SK-N-SH treated with all-trans-retinoic acid at 6 μM for 48 hours (cell line): Measurements from ENCODE around the gene C8G.

Experiments
- ATAC-seq: fragments of 200-7000 bp; cut with Tn5 transposase; 3 replicates; pipeline ENCODE4 v1.9.1; 2020; ENCODE audit warnings: mild to moderate bottlenecking, moderate library complexity
- BACH2 ChIP-seq: fragments of 250-450 bp; sonication (Bioruptor Pico); IDR thresholded peaks from 2 replicates; pipeline ENCODE4 v1.9.0; 2021; ENCODE audit warnings: mild to moderate bottlenecking, borderline replicate concordance
- CREB5 ChIP-seq: fragments of 250-450 bp; sonication (Bioruptor Pico); IDR thresholded peaks from 2 replicates; pipeline ENCODE4 v1.5.1; 2020; ENCODE audit warnings: low read depth, mild to moderate bottlenecking, moderate library complexity
- CSDC2 ChIP-seq: fragments of 250-450 bp; sonication (Bioruptor Pico); IDR thresholded peaks from 2 replicates; pipeline ENCODE4 v1.5.0; 2020; ENCODE audit warnings: mild to moderate bottlenecking, moderate library complexity
- ESRRG ChIP-seq: fragments of 250-450 bp; sonication (Bioruptor Pico); IDR thresholded peaks from 2 replicates; pipeline ENCODE4 v1.6.1; 2021; ENCODE audit warnings: mild to moderate bottlenecking
- GLIS3 ChIP-seq: fragments of 250-450 bp; sonication (Bioruptor Pico); IDR thresholded peaks from 2 replicates; pipeline ENCODE4 v1.5.0; 2020; ENCODE audit warnings: mild to moderate bottlenecking, moderate library complexity
- OSR1 ChIP-seq: fragments of 250-450 bp; sonication (Bioruptor Pico); IDR thresholded peaks from 2 replicates; pipeline ENCODE4 v1.8.0; 2022; ENCODE audit warnings: moderate library complexity, mild to moderate bottlenecking, inconsistent platforms
- PPARA ChIP-seq: fragments of 250-450 bp; sonication (Bioruptor Pico); IDR thresholded peaks from 2 replicates; pipeline ENCODE4 v1.5.0; 2020; ENCODE audit warnings: mild to moderate bottlenecking, borderline replicate concordance
- RARB ChIP-seq: fragments of 250-450 bp; sonication (Bioruptor Pico); IDR thresholded peaks from 2 replicates; pipeline ENCODE4 v1.8.0; 2021; ENCODE audit warnings: mild to moderate bottlenecking, moderate library complexity
- TCF4 ChIP-seq: fragments of 250-450 bp; sonication (Bioruptor Pico); IDR thresholded peaks from 2 replicates; pipeline ENCODE4 v1.8.0; 2021; ENCODE audit warnings: mild to moderate bottlenecking, moderate library complexity, borderline replicate concordance
- TOX ChIP-seq: fragments of 250-450 bp; sonication (Bioruptor Pico); IDR thresholded peaks from 2 replicates; pipeline ENCODE4 v1.8.0; 2021; ENCODE audit warnings: mild to moderate bottlenecking, moderate library complexity, borderline replicate concordance
- ZC3H10 ChIP-seq: fragments of 250-450 bp; sonication (Bioruptor Pico); IDR thresholded peaks from 2 replicates; pipeline ENCODE4 v1.5.1; 2021; ENCODE audit warnings: mild to moderate bottlenecking, moderate library complexity
- ZFP3 ChIP-seq: fragments of 250-450 bp; sonication (Bioruptor Pico); IDR thresholded peaks from 2 replicates; pipeline ENCODE4 v1.5.0; 2020; ENCODE audit warnings: mild to moderate bottlenecking, moderate library complexity
- ZFP30 ChIP-seq: fragments of 450-650 bp; formaldehyde crosslinking; IDR thresholded peaks from 2 replicates; pipeline ENCODE4 v1.5.0; 2022; ENCODE audit warnings: mild to moderate bottlenecking, moderate library complexity
- ZNF565 ChIP-seq: fragments of 450-650 bp; formaldehyde crosslinking; conservative IDR thresholded peaks from 2 replicates; pipeline ENCODE4 v1.5.0; 2020; ENCODE audit warnings: low read depth, mild to moderate bottlenecking, moderate library complexity
- ZNF70 ChIP-seq: fragments of 450-650 bp; formaldehyde crosslinking; IDR thresholded peaks from 2 replicates; pipeline ENCODE4 v1.5.0; 2020; ENCODE audit warnings: mild to moderate bottlenecking, moderate library complexity
- ZNF8 ChIP-seq: fragments of 450-650 bp; formaldehyde crosslinking; IDR thresholded peaks from 2 replicates; pipeline ENCODE4 v1.5.0; 2020; ENCODE audit warnings: mild to moderate bottlenecking, moderate library complexity
- TF ChIP-seq, protein P1 (sequence below): fragments of 250-450 bp; sonication (Bioruptor Pico); IDR thresholded peaks from 2 replicates; pipeline ENCODE4 v1.8.0; 2021; ENCODE audit warnings: low read depth, mild to moderate bottlenecking, moderate library complexity, borderline replicate concordance
- TF ChIP-seq, protein P2 (sequence below): fragments of 250-450 bp; sonication (Bioruptor Pico); IDR thresholded peaks from 2 replicates; pipeline ENCODE4 v1.5.1; 2021; ENCODE audit warnings: mild to moderate bottlenecking, moderate library complexity
- TF ChIP-seq, protein P3 (sequence below): fragments of 250-450 bp; sonication (Bioruptor Pico); IDR thresholded peaks from 2 replicates; pipeline ENCODE4 v1.5.0; 2020; ENCODE audit warnings: mild to moderate bottlenecking, moderate library complexity

C8G gene

GRCh38 chr9:136965771-136966484, 20.9 kb downstream of the C8G start:
- TF ChIP-seq ZFP30 = no peak
- TF ChIP-seq, protein P1, sequence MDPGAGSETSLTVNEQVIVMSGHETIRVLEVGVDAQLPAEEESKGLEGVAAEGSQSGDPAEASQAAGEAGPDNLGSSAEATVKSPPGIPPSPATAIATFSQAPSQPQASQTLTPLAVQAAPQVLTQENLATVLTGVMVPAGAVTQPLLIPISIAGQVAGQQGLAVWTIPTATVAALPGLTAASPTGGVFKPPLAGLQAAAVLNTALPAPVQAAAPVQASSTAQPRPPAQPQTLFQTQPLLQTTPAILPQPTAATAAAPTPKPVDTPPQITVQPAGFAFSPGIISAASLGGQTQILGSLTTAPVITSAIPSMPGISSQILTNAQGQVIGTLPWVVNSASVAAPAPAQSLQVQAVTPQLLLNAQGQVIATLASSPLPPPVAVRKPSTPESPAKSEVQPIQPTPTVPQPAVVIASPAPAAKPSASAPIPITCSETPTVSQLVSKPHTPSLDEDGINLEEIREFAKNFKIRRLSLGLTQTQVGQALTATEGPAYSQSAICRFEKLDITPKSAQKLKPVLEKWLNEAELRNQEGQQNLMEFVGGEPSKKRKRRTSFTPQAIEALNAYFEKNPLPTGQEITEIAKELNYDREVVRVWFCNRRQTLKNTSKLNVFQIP (CRISPR knock-in tag) = no peak
- TF ChIP-seq, protein P2, sequence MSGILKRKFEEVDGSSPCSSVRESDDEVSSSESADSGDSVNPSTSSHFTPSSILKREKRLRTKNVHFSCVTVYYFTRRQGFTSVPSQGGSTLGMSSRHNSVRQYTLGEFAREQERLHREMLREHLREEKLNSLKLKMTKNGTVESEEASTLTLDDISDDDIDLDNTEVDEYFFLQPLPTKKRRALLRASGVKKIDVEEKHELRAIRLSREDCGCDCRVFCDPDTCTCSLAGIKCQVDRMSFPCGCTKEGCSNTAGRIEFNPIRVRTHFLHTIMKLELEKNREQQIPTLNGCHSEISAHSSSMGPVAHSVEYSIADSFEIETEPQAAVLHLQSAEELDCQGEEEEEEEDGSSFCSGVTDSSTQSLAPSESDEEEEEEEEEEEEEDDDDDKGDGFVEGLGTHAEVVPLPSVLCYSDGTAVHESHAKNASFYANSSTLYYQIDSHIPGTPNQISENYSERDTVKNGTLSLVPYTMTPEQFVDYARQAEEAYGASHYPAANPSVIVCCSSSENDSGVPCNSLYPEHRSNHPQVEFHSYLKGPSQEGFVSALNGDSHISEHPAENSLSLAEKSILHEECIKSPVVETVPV = no peak
- TF ChIP-seq ZNF70 (CRISPR knock-in tag) = no peak
- TF ChIP-seq RARB (CRISPR knock-in tag) = no peak
- no peak for TF ChIP-seq TCF4 (CRISPR knock-in tag)
- no peak for ATAC-seq

GRCh38 chr9:136968333-136969127, 23.5 kb downstream of the C8G start:
- no peak for ATAC-seq
- no peak for TF ChIP-seq ZFP3 (CRISPR knock-in tag)
- TF ChIP-seq, protein P3, sequence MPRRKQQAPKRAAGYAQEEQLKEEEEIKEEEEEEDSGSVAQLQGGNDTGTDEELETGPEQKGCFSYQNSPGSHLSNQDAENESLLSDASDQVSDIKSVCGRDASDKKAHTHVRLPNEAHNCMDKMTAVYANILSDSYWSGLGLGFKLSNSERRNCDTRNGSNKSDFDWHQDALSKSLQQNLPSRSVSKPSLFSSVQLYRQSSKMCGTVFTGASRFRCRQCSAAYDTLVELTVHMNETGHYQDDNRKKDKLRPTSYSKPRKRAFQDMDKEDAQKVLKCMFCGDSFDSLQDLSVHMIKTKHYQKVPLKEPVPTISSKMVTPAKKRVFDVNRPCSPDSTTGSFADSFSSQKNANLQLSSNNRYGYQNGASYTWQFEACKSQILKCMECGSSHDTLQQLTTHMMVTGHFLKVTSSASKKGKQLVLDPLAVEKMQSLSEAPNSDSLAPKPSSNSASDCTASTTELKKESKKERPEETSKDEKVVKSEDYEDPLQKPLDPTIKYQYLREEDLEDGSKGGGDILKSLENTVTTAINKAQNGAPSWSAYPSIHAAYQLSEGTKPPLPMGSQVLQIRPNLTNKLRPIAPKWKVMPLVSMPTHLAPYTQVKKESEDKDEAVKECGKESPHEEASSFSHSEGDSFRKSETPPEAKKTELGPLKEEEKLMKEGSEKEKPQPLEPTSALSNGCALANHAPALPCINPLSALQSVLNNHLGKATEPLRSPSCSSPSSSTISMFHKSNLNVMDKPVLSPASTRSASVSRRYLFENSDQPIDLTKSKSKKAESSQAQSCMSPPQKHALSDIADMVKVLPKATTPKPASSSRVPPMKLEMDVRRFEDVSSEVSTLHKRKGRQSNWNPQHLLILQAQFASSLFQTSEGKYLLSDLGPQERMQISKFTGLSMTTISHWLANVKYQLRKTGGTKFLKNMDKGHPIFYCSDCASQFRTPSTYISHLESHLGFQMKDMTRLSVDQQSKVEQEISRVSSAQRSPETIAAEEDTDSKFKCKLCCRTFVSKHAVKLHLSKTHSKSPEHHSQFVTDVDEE (CRISPR knock-in tag) = no peak
- no peak for TF ChIP-seq CSDC2
- TF ChIP-seq TOX (CRISPR knock-in tag) = no peak
- TF ChIP-seq ZFP30 = no peak
- TF ChIP-seq, all 23 proteins: peak for 0

DNA sequence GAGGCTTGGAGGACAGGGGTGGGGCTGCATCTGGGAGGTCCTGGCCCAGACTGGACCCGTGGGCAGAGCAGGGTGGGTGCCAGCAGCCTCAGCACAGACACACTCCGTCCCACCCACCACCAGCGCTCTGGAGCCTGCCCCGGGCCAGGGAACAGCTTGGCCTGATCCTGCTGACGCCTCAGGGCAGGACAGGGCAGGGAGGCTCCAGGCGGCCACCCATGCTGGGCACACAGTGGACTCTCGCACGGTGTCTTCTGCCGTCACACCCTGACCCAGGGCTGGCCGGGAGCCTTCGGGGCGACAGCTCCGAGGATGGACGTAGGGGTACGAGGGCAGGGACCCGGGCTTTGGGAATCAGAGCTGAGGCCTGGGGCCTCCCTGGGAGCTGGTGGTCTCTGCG, 24.1 kb downstream of the C8G start:
- TF ChIP-seq PPARA (no peak), ESRRG (no peak), ZC3H10 (CRISPR knock-in tag) (no peak)
- ATAC-seq = no peak

GRCh38 chr9:136969774-136970173, 24.7 kb downstream of the C8G start:
- ATAC-seq = no peak
- no peak for TF ChIP-seq CREB5 (CRISPR knock-in tag)
- TF ChIP-seq, protein P1 (CRISPR knock-in tag) = no peak
- TF ChIP-seq ZFP30 = no peak
- no peak for TF ChIP-seq CSDC2
- no peak for TF ChIP-seq PPARA
- no peak for TF ChIP-seq ZNF70 (CRISPR knock-in tag)
- no peak for TF ChIP-seq TOX (CRISPR knock-in tag)
- TF ChIP-seq BACH2 (CRISPR knock-in tag) = no peak
- no peak for TF ChIP-seq ZNF8
- TF ChIP-seq, protein P3 (CRISPR knock-in tag) = no peak
- TF ChIP-seq OSR1 (CRISPR knock-in tag) = no peak
- TF ChIP-seq, protein P2 = no peak
- no peak for TF ChIP-seq GLIS3 (CRISPR knock-in tag)
- no peak for TF ChIP-seq ZFP3 (CRISPR knock-in tag)
- TF ChIP-seq ZNF565 (CRISPR knock-in tag) = no peak
